SK-N-MC (cell line): ENCODE measurements around the gene PLA2G2E.

Experiments
- EZH2 ChIP-seq: fragments of 200-600 bp; sonication (generic); IDR thresholded peaks from one replicate; pipeline ENCODE4 v1.6.1; 2017; ENCODE audit warnings: antibody characterized with exemption
- FOXP2 ChIP-seq: optimal IDR thresholded peaks from 2 replicates; pipeline ENCODE3; 2011; ENCODE audit warnings: mild to moderate bottlenecking, moderate library complexity; ENCODE audit not compliant: insufficient read depth; ENCODE audit errors: extremely low read length, control extremely low read depth
- POLR2AphosphoS5 ChIP-seq: IDR thresholded peaks from 2 replicates; pipeline ENCODE4 v1.6.1; 2012; ENCODE audit warnings: mild to moderate bottlenecking, low read depth, low read length, borderline replicate concordance

DNA sequence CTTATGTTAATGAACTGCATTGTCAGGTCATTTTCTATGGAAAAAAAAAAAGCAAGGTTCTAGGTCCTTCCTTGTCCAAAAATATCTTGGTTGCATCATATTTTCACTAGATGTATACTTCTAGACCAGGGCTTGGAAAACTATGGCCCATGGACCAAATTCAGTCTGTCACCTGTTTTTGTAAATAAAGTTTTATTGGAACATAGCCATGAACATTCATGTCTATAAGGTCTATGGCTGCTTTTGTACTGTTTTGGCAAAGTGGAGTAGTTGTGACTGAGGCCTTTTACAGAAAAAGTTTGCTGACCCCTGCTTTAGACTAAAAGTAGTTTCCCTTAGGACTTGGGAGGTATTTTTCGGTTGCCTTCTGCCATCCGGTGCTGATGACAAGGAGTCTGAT, 19.2 kb upstream of the PLA2G2E start:
- no peak for TF ChIP-seq EZH2
- no peak for TF ChIP-seq FOXP2
- no peak for TF ChIP-seq POLR2AphosphoS5
